Germinal center (tissue), 1 donor: ENCODE data around the gene ARAP1.

Experiments
- DNase-seq: peaks from one replicate; pipeline ENCODE4 v3.0.0; 2012; ENCODE audit warnings: mixed read lengths, low spot score

ARAP1 gene

DNA sequence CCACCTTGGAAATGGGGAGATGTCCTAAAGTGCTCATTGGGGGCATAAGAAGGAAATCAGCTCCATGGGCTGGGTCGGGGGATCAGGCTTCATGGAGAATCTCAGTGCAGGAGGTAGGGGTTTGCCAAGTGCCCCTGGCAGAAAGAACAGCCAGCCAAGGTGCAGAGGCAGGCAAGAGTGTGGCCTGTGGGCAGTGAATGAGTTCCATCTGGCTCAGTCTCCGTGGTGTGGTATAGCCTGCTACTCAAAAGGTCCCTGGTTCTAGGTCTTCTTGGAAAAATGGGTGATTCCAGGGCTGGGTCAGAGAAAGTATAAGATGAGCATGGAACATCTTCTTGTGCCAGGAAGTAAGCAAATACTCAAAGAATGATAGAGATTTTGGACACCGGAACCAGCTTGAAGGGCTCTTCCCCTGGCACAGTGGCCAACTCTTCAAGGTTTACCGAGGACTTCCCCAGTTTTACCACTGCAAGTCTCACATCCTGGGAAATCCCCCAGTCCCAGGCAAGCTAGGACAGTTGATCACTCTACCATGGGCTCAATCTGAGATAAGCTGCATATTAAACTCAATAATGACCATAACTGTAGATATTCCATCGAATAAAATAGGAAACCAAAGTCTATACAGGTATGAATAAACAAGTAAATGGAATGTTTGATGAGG is 10.6 kb upstream of the ARAP1 start:
- no peak for DNase-seq

DNA sequence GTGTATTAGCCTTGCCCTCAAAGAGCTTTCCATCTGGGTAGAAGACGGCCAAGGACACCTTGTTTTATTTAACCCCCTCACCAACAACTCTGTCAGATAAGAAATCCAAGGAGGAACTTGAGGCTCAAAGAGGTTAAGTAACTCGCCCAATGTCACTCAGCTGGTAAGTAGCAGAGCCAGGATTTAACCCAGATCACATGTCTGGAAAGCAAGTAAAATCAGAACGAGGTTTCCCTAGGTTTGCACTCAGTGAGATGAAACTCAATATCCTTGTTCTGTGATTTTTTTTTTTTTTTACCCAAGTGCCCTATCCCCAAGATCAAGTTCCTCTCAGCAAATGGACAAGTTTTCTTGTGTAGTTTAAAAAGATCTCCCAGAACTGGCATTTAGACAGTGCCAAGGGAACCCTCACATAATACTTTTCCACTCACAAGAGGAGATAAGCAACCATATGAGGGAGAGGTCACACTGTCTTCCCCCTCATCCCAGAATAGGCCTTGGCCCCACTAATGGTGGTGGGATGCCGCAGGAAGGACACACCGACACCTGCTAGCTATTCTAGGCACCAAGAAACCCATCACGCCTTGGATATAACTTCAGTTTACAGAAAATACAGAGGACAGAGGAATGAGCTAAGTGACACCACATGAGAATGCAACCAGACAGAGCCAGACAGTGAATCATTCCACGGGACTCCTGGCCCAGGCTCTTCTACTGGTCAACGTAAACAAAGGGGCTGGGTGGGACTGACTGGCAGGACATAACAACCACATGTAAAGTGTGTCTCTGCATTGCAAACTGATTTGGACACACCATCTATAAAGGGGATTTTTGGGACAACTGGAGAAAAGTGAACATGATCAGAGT is 8.6 kb upstream of the ARAP1 start:
- no peak for DNase-seq

GRCh38 chr11:72759468-72759985 is 7.3 kb upstream of the ARAP1 start:
- no peak for DNase-seq

- no peak for DNase-seq
Measured at GRCh38 chr11:72758690-72759389, 6.6 kb upstream of the ARAP1 start.

DNA sequence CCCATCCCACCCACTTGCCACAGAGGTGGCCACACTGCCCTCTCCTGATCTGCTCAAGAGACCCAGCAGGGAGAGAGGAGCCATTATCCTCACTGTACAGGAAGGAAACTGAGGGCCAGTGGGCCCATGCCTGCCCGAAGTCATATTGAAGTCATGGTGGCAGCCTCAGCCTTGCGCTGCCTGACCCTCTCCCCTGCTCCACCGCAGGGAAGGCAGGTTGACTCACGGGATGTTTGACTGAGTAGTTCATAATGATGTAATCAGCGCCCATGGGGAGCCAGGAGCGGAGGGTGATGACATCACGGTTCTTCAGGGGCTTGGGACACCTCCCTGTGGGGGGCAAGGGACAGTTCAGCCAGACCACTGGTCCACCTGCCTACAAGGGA is 6.1 kb upstream of the ARAP1 start:
- DNase-seq = no peak

- DNase-seq = no peak
Measured at GRCh38 chr11:72755713-72756285, 3.6 kb upstream of the ARAP1 start.

DNA sequence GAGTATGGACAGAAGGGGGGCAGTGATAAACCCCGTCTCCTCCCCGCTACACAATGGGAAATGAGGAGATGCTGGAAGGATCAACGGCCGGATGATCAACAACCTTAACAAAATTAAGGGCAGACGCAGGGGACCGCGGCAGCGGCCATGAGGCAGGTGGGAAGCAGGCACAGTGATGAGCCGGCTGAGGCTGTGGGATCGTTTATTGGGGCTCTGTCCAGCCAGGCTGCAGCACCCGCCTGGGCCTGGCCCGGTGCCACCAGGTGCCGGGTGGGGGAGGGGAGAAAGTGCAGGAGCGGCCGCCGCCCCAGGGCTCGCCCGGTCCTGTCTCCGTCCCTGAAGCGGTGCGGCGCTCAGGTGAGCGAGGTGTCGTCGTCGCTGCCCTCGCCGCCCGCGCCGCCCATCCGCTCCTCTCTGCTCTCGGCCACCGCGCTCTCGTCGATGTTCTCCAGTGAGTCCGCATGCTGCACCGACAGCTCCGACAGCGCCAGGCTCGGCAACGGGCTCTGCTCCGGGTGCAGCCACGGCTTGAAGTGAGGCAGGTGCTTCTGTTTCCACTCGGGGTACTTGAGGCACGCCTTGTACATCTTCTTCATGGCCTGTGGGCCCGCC is 2.4 kb upstream of the ARAP1 start:
- no peak for DNase-seq

DNA sequence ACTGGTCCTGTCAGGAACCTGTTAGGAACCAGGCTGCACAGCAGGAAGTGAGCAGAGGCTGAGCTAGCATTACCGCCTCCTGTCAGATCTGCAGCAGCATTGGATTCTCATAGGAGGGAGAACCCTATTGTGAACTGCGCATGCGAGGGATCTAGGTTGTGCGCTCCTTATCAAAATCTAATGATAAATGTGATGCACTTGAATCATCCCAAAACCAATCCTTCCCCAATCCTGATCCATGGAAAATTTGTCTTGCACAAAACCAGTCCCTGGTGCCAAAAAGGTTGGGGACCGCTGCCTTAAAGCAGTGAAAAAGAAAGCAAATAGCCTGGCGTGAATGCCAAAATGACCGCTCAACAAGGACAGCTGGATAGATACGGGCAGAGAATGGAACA is 1.9 kb upstream of the ARAP1 start:
- DNase-seq = no peak

GRCh38 chr11:72753341-72754148 is 1.3 kb upstream of the ARAP1 start:
- no peak for DNase-seq

GRCh38 chr11:72751116-72752087 is 806 bp downstream of the ARAP1 start:
- DNase-seq = no peak

DNA sequence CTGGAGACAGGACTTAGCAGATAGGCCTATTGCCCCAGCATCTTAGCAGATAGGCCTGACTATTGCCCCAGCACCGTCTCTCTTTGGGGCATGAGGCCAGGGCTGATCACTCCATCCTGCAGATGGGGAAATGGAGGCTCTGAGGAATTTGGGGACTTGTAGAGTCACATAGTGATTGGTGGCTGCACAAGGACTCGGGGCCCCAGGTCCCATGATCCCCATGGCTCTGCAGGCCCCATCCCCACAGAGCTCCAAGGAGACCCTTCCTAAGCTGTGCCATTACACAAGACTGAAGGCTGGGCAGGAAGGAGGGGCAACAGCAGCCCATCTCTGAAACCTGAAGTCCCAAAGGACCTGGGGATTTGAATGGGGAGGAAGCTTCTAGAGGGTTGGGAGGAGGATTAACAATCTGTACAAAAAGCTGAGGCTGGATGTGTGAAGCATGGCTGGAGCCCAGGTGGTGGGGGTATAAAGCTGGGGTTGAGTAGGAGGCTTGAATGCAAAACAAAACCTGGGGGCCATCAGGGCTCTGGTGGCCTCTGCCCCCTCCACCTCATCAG is 1.6 kb downstream of the ARAP1 start:
- peak; percentile 34 for DNase-seq

DNA sequence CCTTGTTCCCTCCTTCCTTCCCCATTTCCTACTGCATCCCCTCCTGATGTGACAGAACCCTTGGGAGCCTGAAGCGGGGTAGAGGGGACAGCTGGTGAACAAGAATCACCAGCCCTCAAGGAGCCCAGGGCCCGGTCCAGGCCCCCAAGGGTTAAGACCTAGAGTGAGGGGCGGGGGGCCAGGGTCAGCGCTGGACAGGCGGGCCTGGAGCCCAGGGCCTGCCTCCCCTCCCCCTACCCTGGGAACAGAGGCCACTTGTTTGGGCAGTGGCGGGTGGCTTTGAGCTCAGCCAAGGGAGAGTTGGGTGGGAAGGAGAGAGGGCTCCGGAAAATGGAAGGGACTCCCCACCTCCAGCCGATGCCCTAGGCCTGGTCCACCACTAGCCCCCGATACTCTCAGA is 2.1 kb downstream of the ARAP1 start:
- DNase-seq = no peak

DNA sequence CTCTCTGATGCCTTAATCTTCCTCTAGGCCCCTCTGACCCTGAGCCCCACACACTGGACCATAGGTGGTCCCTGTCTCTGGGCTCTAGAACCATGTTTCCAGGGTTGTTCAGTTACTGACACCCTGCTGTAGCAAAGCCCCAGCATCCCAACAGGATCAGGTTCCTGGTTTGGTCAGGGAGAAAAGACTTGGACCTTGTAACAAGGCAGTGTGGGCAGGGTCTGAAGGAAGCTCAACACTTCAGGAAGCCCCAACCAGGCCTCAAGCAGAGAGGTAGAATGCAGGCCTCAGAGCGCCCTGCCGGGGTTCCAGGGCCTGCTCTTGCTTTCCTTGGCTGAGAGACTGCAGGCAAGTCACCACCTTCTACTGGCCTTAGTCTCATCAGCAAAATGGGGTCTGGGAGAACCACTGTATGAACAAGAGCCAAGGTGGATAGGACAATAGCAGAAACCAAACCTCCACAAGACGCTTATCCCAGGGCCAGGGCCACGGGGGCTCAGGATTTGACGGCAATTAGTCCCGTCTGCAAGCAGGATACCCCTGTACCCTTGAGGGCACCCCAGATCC is 4.8 kb downstream of the ARAP1 start:
- no peak for DNase-seq

DNA sequence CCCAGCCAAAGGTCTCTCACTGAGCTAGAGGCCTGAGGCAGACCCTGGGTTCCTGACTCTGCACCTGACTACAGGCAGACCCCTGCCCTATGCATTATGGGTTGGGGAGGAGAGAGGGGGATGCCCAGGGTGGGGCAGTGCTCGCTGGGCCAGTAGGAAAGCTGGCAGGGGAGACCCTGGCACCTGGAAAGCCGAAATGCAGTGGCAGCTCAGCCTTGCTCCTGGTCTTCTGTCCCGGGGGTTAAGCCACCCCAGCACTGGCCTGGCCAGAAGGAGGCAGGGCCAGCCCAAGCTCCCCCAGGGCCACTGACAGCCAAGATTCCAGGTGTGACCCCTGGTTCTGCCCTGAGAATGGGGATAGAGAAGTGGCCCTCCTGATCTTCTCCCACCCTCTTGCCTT is 5.4 kb downstream of the ARAP1 start:
- DNase-seq = no peak

DNA sequence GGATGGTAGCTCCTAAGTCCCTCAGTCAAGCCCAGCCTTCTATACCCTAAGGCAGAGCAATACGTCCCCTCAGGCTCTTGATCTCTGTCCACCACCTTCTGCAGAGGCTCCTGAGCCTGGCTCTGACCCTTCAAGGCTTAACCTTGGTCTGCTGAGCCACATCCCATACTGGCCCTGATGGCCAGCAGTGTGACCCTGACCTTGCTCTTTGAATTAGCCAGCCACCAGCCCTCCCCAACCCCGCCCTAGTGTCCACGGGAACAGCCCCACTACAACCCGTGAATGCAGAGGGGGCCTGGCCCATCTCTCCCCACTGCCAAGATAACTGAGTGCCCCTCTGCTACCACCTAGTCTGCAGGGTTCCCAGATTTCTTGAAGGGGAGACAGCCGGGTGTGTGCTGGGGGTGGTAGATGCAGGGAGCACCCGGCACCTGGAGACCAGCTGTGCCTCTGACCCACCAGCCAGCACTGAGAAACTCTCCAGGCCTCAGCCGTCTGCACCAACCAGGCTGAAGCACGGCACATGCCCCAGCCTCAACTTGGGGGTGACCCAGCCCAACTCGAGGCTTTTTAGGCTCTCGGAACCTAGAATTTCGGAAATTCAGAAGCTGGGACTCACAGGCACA is 6.2 kb downstream of the ARAP1 start:
- no peak for DNase-seq

DNA sequence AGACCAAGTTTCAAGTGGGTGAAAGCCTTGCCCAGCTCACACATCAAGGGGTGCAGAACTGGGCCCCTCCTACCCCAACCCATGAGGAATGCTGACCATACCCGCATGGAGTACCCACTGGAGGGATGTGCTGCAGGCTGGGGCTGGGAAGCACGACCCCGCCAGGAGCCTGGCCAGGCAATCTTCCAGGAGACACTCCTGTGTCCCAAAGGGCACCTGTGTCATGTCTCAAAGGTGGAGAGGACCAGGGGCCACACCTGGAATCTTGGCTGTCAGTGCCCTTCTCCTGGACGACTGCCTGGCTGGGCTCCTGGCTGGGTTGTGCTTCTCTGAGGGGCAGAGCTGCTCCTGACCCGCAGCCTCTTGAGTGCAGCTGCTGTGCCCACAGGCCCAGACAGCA is 6.7 kb downstream of the ARAP1 start:
- DNase-seq = no peak

DNA sequence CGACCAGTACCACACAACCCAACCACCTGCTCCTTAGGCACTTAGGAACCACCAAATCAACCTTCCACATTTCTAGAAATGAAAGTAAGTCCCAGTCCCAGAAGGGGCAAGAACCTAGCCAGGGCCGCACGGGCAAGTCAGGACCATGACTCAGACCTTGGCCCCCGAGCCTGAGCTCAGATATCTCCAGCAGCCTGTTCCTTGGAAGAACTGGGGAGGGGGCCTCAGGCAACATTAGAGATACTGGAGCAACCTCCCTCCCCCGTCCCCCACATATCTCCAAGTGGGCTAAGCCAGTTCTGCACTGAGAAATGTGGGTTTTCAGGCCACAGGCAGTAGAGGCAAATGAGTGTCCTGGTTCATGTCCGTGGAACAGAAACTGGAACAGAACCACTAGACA is 7.7 kb downstream of the ARAP1 start:
- DNase-seq = peak; percentile 41

- DNase-seq = peak; percentile 88
Measured at GRCh38 chr11:72743321-72744221, 8.6 kb downstream of the ARAP1 start.
